ENCODE measurements around the gene RPP14. TPM values are rescaled to one million over a fixed set of nuclear protein-coding genes. Genes with fewer than 3 reads are reported as not detected.
"Not testable (repeated sequence)": the region's sequence is repeated elsewhere in the genome, so short reads cannot be mapped to it uniquely, and the experiment has no call there.

RPP14 gene
- polyA plus RNA-seq, 4 donors, result 19.4 to 22.8 (median 21.2) TPM

DNA sequence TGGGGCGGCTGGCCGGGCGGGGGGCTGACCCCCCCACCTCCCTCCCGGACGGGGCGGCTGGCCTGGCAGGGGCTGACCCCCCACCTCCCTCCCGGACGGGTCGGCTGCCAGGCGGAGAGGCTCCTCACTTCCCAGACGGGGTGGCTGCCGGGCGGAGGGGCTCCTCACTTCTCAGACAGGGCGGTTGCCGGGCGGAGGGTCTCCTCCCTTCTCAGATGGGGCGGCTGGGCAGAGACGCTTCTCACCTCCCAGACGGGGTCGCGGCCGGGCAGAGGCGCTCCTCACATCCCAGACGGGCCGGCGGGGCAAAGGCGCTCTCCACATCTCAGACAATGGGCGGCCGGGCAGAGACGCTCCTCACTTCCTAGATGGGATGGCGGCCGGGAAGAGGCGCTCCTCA lies 15.6 kb upstream of the RPP14 start:
- not testable (repeated sequence) for DNase-seq (ENCODE audit: low read depth in 4 of 4, low spot score in 3 of 4)

DNA sequence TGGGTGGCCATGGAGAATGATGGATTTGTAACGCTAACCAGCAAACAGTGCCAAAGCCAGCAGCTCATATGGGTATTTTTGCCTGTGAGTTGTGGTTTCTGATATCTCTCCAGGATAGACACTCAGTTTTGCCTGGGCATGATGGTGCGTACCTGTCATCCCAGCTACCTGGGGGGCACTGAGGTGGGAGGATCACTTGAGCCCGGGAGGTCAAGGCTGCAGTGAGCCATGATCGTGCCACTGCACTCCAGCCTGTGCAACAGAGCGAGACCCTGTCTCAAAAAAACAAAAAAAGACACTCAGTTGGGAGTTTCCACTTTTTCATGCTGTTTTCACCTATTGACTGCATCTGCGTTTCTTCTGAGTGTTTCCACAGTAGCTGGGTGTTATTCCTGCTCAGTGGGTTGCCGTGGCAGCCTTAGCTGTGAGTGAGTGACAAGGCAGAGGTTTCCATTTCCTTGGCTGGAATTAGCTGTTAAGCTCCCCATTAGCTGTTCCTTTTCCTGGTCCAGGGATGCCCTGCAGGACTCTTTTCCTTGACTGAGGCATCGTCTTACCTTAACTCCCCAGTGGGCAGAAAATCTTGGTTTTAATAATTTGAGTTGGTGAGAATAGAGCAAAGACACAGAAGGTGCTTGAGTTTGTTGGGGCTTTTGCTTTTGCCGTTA lies 14.2 kb upstream of the RPP14 start:
- DNase-seq (ENCODE audit: low read depth in 4 of 4, low spot score in 3 of 4), result no peak

DNA sequence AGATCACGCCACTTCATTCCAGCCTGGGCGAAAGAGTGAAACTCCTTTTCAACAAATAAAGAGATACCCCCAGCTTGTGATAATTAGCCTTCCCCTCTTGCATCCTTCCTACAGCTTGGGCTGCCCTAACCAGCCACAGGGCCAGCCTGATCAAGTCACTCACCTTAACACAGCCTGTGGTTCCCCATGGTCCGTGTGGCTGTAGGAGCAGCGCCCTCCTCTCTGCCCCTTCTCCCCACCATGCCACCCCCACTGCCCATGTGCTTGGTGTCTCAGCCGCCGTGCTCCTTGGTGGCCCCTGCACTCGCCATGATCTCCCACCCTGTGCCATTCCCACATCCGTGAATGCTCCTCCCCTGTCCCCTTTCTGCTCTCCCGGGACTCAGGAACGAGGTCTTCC lies 13.2 kb upstream of the RPP14 start:
- DNase-seq (ENCODE audit: low read depth in 4 of 4, low spot score in 3 of 4), result no peak

DNA sequence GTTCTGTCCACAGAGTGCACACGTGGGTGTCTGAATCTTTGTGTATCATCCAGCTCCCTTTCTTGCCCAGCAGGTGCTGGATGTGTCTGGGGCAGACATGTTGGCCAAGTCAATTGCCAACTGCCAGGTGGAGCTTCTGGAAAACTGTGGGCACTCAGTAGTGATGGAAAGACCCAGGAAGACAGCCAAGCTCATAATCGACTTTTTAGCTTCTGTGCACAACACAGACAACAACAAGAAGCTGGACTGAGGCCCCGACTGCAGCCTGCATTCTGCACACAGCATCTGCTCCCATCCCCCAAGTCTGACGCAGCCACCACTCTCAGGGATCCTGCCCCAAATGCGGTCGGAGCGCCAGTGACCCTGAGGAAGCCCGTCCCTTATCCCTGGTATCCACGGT lies 12.5 kb upstream of the RPP14 start:
- no peak for DNase-seq (ENCODE audit: low read depth in 4 of 4, low spot score in 3 of 4)

DNA sequence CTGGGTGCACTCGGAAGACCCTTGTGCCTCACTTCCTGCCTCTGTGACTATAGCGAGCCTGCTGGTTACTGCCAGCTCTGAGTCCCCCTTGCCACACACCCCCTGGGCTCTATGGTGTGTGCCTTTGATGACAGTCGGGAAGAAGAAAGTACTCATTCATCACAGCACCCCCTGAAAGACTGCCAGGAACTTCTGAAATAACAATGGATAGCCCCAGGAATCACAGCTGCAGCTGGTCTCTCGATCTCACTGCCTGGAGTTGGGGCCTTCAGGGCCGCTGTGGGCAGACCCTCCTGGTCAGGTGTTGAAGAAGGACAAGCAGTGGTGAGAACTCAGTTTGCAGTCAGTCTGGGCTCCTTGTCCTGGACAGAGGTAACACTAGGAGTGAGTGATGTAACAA lies 9.8 kb upstream of the RPP14 start:
- DNase-seq (ENCODE audit: low read depth in 4 of 4, low spot score in 3 of 4), result no peak

DNA sequence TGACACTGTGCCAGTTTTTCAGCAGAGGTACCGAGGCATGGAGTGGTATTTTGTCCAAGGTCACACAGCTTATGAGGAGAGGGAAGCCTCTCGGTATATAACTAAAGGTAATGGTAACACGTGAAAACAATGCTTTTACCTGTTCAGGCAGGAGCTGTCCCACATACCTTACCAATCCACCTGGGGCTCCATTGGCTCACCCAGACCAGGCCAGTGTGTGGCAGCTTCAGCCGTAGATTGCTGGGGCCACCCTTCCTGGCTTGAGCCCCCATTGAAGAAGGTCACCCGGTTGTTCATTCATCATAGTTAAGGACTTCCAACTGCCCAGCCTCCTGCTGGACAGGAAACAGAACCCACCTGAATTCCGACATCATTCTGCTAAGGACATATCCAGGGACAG lies 9.2 kb upstream of the RPP14 start:
- DNase-seq (ENCODE audit: low read depth in 4 of 4, low spot score in 3 of 4), result no peak

DNA sequence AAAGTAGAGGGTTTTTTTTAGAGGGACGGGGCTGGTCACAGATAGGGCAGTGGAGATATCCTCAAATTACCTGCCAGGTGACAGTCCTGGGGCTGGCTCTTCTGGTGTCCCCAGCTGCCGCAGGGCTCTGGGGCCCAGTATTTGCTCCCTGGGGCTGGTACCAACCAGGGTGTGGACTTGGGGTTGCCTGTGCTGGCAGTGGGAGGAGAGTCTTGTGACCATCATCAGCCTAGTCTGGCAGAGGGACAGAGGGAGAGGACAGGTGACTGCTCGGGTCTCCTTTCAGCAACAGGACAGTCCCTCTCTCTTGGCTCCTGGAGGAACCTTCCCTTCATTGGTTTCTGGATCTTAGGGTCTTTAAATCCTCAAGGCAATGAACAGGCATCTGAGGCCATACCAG lies 7.9 kb upstream of the RPP14 start:
- no peak for DNase-seq (ENCODE audit: low read depth in 4 of 4, low spot score in 3 of 4)

DNA sequence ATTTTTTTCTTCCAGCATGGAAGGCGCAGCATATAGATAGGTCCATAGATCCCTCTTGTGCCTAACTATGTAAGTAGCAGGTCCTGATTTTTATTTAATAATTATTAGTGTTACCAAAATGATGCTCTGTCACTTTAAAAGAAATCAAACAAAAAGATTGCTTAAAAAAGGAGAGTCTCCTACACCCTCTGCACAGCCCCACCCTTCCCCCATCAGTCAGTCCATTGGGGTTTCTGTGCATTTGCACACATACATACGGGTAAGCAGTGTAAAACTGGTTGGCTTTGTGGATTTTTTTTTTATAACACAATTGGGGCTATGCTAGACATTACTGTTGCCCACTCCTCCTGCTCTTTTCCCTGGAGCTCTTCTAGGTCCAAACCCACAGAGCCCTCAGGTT lies 7.0 kb upstream of the RPP14 start:
- DNase-seq (ENCODE audit: low read depth in 4 of 4, low spot score in 3 of 4), result no peak

DNA sequence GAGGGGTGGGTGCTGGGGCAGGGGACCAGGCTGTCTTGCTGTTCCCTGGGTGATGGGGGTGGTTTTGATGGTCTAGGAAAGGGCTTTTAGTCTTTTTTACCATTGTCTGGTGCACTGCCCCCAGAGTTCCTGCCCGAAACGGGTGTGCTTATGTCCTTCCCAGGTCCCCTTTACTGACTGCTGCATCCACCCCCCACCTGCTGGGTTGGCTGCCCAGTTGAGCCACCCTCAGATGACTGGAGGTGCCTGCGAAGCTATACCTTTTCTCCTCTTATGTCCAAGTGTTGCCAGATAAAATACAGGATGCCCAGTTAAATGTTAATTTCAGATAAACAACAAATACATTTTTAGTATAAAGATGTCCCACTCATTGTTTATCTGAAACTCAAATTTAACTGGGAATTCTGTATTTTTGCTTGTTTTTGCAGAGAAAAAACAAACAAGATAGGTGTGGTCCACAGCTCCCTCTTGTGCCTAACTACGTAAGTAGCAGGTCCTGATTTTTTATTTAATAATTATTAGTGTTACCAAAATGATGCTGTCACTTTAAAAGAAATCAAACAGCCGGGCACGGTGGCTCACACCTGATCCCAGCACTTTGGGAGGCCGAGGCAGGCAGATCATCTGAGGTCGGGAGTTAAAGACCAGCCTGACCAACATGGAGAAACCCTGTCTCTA lies 6.1 kb upstream of the RPP14 start:
- no peak for DNase-seq (ENCODE audit: low read depth in 4 of 4, low spot score in 3 of 4)

DNA sequence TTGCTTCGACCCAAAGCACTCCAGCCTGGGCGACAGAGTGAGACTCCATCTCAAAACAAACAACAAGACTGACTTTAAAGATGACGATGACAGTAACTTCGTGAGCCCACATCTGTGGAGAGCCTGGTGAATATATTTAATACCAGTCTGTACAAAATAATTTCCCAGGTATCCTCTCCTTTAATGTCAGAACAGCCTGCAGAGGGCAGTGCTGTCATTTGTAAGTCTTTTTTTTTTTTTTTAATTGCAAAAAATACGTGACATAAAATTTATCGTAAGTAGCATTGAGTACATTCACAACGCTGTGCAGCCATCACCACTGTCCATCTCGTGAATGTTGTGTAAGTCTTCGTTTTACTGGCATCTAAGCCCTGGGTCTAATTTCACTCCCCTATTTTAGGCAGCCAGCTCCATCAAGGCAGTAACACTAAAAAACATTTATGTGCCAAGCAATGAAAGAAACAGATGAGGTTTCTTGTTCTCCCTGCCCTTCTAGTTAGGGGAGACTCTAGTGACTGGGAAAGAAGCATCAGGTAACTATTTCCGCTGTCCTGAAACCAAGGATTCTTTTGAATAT lies 1.7 kb downstream of the RPP14 start:
- DNase-seq (ENCODE audit: low read depth in 4 of 4, low spot score in 3 of 4), result no peak

DNA sequence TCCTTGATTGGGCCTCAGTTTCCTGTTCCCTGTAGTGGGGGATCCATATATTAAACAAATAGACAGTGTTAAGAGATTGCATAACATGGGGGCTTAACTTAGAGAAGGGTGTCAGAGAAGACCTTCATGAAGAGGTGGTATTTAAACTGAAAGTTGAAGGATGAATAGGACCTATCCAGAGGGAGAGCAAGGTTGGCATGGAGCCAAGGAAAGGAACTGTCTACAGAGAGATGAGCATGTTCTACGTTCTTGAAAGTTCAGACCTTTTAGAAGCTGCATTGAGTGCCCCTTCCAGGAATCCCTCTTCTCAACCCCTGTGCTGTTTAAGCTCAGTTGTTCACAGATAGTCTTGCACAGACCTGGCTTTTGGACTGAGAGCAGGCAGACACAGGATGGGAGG lies 2.7 kb downstream of the RPP14 start:
- DNase-seq (ENCODE audit: low read depth in 4 of 4, low spot score in 3 of 4), result no peak

DNA sequence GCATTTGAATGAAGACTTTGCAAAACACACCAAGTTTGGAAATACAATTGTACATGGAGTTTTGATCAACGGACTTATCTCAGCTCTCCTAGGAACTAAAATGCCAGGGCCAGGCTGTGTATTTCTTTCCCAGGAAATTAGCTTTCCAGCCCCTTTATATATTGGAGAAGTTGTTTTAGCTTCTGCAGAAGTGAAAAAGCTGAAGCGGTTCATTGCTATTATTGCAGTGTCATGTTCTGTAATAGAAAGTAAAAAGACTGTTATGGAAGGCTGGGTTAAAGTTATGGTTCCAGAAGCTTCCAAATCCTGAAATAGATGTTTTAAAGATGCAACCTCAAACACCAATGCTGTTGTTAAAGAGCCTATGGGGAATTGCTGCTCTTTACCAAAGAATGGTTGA lies 11.8 kb downstream of the RPP14 start:
- DNase-seq (ENCODE audit: low read depth in 4 of 4, low spot score in 3 of 4), result no peak

DNA sequence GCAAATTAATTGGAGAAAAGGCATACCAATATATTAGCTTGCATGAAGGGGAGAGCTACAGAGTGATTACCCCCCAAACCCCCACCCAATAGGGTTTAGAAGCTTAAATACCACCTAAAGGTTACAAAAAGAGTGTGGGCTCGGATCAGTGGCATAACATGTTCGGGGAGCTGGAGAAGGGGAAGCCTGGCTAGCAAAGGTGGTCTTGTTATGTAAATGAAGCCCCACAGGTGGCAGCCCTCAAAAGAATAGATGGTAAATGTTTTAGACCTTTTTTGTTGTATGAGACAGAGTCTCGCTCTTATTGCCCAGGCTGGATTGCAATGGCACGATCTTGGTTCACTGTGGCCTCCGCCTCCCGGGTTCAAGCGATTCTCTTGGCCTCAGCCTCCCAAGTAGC lies 15.7 kb downstream of the RPP14 start:
- no peak for DNase-seq (ENCODE audit: low read depth in 4 of 4, low spot score in 3 of 4)

DNA sequence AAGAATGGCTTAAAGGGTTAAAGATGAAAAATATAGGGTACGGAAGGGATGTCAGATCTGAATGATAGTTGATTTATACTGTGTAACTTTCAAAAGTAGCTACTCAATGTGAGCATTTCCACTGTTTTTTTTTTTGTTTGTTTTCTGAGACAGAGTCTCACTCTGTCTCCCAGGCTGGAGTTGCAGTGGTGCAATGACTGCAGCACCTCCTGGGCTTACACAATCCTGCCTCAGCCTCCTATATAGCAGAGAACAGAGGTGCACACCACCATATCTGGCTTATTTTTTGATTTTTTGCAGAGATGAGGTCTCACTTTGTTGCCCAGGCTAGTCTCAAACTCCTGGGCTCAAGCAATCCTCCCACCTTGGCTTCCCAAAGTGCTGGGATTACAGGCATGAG lies 16.7 kb downstream of the RPP14 start:
- DNase-seq (ENCODE audit: low read depth in 4 of 4, low spot score in 3 of 4), result no peak

DNA sequence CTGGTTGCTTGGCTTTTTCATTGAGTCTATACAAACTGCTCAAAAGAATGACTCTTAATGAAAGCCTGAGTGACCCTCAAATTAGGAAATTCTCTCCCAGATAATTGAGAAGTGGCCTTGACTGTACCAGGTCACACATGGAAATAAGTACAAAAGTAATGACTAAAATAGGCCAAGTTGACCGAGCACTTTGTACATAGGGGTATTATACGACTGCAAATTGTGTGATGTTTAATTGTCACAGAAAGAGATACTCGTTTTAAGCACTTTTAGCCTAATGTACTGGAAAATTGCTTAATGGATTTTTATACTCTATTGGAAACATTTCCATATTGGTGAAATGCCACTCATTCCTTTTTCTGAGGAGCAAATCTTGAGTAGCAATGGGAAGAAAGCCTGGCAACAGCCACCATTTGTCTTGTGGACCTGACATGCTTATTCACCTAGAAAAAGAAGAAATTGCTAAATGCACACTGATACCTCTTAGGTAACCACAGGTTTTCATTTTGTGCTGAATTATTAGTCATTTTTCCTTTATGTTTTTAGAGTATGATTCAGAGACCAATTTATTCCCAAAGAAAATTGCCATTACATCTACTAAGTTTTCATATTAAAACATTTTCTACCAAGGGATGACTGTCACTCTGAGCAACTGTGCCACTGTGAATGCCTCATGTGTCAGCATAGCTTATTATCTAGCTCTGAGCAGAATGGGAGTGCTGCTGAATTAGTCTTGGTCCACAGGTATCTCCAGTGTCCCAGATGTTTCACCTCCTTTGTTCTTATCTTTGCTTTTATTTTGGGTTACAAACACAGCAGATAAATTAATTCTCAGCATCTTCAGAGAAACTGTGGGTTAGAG lies 17.7 kb downstream of the RPP14 start:
- no peak for DNase-seq (ENCODE audit: low read depth in 4 of 4, low spot score in 3 of 4)

DNA sequence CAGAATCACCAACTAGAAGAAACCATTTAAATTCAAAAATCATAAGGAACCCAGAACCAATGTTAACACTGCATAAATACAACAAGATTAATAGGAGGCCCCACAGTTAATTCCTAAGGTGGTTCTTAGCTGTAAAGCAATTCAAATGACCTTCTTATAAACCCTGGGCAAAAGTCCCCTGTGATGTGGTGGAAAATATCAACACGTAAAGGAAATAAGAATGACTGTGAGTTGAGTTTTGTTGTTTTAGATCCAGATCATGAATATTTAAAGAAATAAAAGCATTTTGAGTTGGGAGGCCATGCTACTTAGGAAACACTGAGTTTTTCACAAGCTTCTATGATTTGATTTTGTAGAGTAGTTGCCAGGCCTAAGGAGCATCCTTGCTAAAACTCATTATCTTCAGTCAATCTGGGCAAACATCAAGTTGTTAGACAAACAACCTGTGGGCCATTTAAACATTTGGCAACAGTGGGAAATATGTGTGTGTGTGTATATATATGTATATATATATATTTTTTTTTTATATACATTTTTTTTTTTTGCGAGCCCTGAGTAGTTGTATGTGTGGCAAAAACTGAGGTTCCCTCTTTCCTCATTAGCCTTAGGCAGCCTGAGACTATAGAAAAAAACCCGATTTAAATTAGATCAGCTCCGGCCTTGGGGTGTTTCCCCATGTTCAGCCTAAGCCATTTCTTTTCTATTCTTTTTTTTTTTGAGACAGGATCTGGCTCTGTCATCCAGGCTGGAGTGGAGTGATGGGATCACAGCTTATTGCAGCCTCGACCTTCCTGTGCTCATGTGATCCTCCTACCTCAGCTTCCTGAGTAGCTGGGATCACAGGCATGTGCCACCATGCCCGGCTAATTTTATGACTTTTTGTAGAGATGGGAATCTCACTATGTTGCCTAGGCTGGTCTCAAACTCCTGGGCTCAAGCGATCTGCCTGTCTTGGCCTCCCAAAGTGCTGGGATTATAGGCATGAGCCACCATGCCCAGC lies 18.6 kb downstream of the RPP14 start:
- no peak for DNase-seq (ENCODE audit: low read depth in 4 of 4, low spot score in 3 of 4)

DNA sequence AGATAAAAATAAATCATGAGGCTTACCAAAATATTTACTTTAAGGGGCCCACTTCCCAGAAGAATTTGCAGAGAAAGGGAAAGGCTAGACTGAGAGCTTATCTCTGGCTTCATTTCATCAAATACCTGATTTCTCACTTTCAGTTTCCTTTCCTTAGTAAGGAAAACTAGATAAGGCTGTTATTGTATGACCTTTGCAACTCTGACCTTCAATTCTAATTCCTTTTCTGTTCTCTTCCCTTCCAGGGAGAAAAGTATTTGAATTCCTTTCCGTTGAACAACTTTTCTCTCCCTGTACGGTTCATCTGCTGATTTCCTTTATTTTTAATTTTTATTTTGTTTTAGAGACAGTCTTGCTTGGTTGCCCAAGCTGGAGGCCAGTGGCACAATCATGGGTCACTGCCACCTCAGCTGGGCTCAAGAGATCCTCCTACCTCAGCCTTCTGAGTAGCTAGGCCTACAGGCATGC lies 19.5 kb downstream of the RPP14 start:
- no peak for DNase-seq (ENCODE audit: low read depth in 4 of 4, low spot score in 3 of 4)

DNA sequence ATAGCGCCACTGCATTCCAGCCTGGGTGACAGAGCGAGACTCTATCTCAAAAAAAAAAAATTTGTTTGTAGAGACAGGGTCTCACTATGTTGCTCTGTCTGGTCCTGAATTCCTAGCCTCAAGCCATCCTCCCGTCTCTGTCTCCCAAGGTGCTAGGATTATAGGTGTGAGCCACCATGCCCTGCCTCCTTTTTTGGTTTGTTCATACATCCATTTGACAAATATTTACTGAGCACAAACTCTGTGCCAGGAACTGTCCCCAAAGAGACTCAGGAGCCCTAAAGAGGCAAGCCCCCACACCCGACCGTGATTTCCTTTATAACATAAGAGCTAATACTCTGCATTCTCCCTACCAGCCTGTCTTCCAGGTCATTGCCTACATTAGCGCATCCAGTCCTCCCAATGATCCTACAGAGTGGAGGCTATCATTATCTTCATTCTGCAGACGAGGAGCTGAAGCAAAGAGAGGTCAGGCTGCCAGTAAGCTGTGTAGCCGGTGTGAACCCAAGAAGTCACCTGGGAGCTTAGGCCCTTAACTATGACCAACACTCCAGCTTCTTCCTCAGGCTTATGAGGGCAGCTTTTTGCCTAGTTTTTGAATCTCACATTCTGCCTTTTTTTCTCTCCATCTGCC lies 20.3 kb downstream of the RPP14 start:
- DNase-seq (ENCODE audit: low read depth in 4 of 4, low spot score in 3 of 4), result no peak

DNA sequence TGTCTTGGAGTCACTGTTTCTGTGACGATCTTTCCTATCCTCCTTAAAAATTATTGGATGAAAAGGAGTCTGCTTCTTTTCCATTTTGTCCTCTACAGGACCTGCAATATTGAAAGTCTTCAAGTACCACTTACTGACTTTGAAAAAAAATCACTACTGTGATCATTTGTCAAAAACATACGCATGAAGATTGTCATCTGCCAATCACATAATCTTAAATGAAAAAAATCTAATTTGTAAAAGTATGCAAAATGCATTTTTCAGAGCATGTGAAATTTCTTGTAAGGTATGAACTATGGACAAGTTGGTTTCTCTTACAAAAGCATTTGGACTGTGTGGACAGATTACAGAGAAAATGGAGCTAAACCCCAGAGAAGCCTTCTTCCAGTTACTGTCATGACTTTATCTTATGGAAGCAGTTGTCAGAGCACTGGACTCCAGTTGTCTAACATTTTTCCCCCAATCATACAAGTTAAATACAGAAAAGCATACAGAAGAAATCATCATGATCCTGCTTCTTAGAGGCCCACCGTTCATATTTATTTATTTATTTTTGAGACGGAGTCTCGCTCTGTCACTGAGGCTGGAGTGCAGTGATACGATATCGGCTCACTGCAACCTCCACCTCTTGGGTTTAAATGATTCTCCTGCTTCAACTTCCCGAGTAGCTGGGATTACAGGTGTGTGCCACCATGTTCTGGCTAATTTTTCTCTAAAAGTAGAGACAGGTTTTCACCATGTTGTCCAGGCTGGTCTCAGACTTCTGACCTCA lies 23.3 kb downstream of the RPP14 start:
- no peak for DNase-seq (ENCODE audit: low read depth in 4 of 4, low spot score in 3 of 4)
